PC-9 (cell line): ENCODE measurements around the gene IL4I1. TPM values are rescaled to one million over a fixed set of nuclear protein-coding genes. Genes with fewer than 3 reads are reported as not detected.
A peak's percentile ranks its signal among the peaks of the same experiment; 100 is the strongest.

Source experiments
- BruUV-seq: library from RNA; stranded (reverse); fragments of 400-500 nt; replicated peaks from 2 replicates; lab custom pipeline; 2021; lab: Mats Ljungman, UMichigan
- CTCF ChIA-PET: fragments of 300-600 bp; sonication (Branson Sonifier 250); formaldehyde crosslinking; loops from one replicate; lab custom pipeline; 2022; ENCODE audit warnings: antibody characterized with exemption; lab: Charles Lee
- POLR2A ChIA-PET: fragments of 300-600 bp; sonication (Branson Sonifier 250); formaldehyde crosslinking; loops from one replicate; lab custom pipeline; 2022; ENCODE audit warnings: antibody characterized with exemption; ENCODE audit not compliant: unreplicated experiment; lab: Charles Lee
- DNase-seq, 2 experiments: peaks; one replicate each; pipeline versions ENCODE4 v3.0.0 to v3.0.0-alpha.2; 2015 to 2022; ENCODE audit warnings: mixed read lengths in 1 of 2
- H2AFZ ChIP-seq: fragments of 200-600 bp; sonication (generic); 2 replicates; pipeline ENCODE4 v1.8.1; 2017; ENCODE audit warnings: antibody characterized with exemption
- H3F3A ChIP-seq: fragments of 200-600 bp; sonication (generic); 2 replicates; pipeline ENCODE4 v1.8.1; 2017; ENCODE audit warnings: antibody characterized with exemption, mild to moderate bottlenecking, low read depth; ENCODE audit not compliant: insufficient read depth
- H3K27ac ChIP-seq: fragments of 200-600 bp; sonication (generic); 2 replicates; pipeline ENCODE4 v1.6.1; 2016; ENCODE audit warnings: mixed run types
- H3K27me3 ChIP-seq: fragments of 200-600 bp; sonication (generic); 2 replicates; pipeline ENCODE4 v1.6.1; 2016; ENCODE audit warnings: low read depth, mixed run types; ENCODE audit not compliant: insufficient read depth
- H3K36me3 ChIP-seq: fragments of 200-600 bp; sonication (generic); 2 replicates; pipeline ENCODE4 v1.6.1; 2016; ENCODE audit warnings: low read depth, mixed run types
- H3K4me1 ChIP-seq: fragments of 200-600 bp; sonication (generic); replicated peaks from 2 replicates; pipeline ENCODE4 v1.6.1; 2016; ENCODE audit warnings: mixed run types; ENCODE audit not compliant: insufficient read depth
- H3K4me2 ChIP-seq: fragments of 200-600 bp; sonication (generic); 2 replicates; pipeline ENCODE4 v1.6.1; 2017; ENCODE audit warnings: mixed run types
- H3K4me3 ChIP-seq: fragments of 200-600 bp; sonication (generic); 2 replicates; pipeline ENCODE4 v1.6.1; 2016; ENCODE audit warnings: mixed run types
- H3K79me2 ChIP-seq: fragments of 200-600 bp; sonication (generic); 2 replicates; pipeline ENCODE4 v1.6.1; 2017; ENCODE audit warnings: low read depth, mixed run types
- H3K9me2 ChIP-seq: fragments of 200-600 bp; sonication (generic); 2 replicates; pipeline ENCODE4 v1.8.1; 2017; ENCODE audit warnings: mild to moderate bottlenecking; ENCODE audit not compliant: insufficient read depth
- H3K9me3 ChIP-seq: fragments of 200-600 bp; sonication (generic); 2 replicates; pipeline ENCODE4 v1.8.1; 2016; ENCODE audit warnings: low read depth; ENCODE audit not compliant: insufficient read depth
- H4K20me1 ChIP-seq: fragments of 200-600 bp; sonication (generic); 2 replicates; pipeline ENCODE4 v1.8.1; 2017; ENCODE audit not compliant: insufficient read depth
- EZH2 ChIP-seq: fragments of 200-600 bp; sonication (generic); IDR thresholded peaks from 2 replicates; pipeline ENCODE4 v1.8.0; 2017; ENCODE audit warnings: antibody characterized with exemption, low read depth
- intact Hi-C: fragments of 100-400 bp; cut with micrococcal nuclease; formaldehyde crosslinking; loops from one replicate; pipeline ENCODE4 v1.10.0; 2022; ENCODE audit not compliant: unreplicated experiment
- total RNA-seq: library from RNA; stranded (reverse); gene quantifications from 2 replicates; pipeline ENCODE4 v1.2.3, GENCODE V29; 2021
- TF ChIP-seq, protein P1 (sequence below): fragments of 200-600 bp; sonication (generic); conservative IDR thresholded peaks from 2 replicates; pipeline ENCODE4 v1.6.1; 2017; ENCODE audit warnings: mixed run types, antibody characterized with exemption, mild to moderate bottlenecking, moderate library complexity

The IL4I1 gene
- total RNA-seq, 1 experiment from 2014 or later: not detected

DNA sequence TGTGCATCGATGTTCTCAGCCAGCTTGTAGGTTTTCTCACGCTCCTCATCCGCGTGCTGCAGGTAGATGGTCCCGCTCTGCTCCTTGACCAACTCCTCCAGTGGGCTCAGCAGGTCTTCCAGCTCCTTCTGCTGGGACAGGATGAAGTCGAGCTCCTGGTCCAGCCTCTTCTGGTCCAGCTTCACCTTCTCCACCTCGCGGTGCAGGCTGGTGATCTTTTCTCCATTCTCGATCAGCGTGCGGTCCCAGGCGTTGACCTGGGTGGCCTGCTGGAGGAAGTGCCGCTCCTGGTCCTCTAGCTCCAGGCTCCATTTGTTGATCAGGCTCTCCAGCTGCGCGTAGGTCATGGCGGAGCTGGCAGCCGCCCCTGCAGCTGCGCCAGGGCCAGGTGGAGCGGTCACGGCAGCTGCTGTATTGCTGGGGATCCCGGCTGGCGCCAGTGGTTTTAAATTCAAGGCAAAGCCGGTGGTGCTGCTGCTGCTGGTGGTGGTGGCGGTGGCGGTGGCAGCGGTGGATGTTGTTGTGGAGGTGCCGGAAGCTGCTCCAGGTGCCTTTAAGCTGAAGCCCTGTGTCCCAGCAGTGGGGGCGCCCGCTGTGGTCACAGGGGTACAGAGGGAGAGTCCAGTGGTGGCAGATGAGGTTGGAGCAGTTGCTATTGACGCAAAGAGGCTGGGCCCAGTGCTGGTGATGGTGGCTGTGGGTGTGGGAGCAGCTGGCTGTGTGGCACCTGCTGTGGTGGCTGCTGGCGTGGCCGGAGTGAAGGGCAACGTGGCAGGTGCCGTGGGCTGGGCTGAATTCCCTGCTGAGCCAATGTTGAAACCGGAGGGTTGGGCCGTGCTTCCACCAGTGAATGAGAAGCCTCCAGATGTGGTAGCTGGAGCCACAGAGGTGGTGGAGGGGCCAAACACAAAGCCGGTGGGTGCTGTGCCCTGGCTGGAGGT lies 12.1 kb upstream of the IL4I1 start:
- intact Hi-C loops: no loop called here
- H3K4me1 ChIP-seq: no peaks in the 10 kb centered on the region
- peaks cover 30% of the 10 kb centered on the region for H4K20me1 ChIP-seq
- no peak overlapping the region for H3K4me3 ChIP-seq
- no peak for DNase-seq
- BruUV-seq: no TSS peak
- no peak for TF ChIP-seq EZH2
- TF ChIP-seq, protein P1, sequence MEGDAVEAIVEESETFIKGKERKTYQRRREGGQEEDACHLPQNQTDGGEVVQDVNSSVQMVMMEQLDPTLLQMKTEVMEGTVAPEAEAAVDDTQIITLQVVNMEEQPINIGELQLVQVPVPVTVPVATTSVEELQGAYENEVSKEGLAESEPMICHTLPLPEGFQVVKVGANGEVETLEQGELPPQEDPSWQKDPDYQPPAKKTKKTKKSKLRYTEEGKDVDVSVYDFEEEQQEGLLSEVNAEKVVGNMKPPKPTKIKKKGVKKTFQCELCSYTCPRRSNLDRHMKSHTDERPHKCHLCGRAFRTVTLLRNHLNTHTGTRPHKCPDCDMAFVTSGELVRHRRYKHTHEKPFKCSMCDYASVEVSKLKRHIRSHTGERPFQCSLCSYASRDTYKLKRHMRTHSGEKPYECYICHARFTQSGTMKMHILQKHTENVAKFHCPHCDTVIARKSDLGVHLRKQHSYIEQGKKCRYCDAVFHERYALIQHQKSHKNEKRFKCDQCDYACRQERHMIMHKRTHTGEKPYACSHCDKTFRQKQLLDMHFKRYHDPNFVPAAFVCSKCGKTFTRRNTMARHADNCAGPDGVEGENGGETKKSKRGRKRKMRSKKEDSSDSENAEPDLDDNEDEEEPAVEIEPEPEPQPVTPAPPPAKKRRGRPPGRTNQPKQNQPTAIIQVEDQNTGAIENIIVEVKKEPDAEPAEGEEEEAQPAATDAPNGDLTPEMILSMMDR: no peak
- H3K4me2 ChIP-seq: no peak overlapping the region
- H3K27ac ChIP-seq: no peak overlapping the region
- no peaks in the 10 kb centered on the region for H3K27me3 ChIP-seq
- H3K9me3 ChIP-seq: no peaks in the 10 kb centered on the region
- H3K36me3 ChIP-seq: peaks cover 26% of the 10 kb centered on the region
- no peaks in the 10 kb centered on the region for H3K9me2 ChIP-seq
- H3F3A ChIP-seq: peaks cover 16% of the 10 kb centered on the region; the same call in 1 of the 2 replicates
- CTCF ChIA-PET: no interaction called here
- H3K79me2 ChIP-seq: 0 out of 2 replicates have a peak, but pooled peaks cover 5% of the 10 kb centered on the region
- no peak overlapping the region for H2AFZ ChIP-seq
- POLR2A ChIA-PET: no interaction called here

DNA sequence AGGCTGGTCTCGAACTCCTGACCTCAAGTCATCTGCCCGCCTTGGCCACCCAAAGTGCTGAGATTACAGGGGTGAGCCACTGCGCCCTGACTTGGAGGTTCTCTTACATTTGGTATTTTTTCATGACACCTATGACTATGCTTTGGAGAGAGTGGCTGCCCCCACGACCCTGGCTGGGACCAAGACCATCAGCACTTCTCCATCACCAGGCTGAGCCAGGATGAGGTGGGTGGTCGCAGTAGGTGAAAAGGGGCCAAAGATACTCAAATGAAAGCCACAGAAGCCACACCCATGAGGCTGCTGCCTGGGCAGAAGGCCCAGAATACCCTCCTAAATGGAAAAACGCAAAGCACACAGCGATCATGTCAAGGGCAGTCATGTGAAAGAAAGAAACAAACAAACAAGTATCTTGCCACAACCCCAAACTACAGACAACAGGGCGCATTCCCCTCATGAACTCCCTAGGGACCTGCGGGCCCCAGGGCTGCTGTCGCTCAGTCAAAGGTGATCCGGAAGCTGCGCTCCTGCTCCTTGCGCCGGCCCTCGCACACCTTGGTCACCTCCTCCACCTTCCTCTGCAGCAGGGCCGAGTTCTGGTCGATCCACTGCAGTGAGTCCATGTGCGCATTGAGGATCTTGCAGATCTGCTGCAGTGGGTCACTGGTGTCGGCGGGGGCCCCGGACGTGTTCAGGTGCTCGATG lies 11.2 kb upstream of the IL4I1 start:
- Histone ChIP-seq H3K9me3 (no peaks in the 10 kb centered on the region), H3K36me3 (peaks cover 18% of the 10 kb centered on the region), H3K4me2 (no peak overlapping the region), H3K4me1 (no peaks in the 10 kb centered on the region), H3K4me3 (no peak overlapping the region), H3K27me3 (no peaks in the 10 kb centered on the region), H3K27ac (no peak overlapping the region), H4K20me1 (peaks cover 21% of the 10 kb centered on the region), H3F3A (peaks cover 16% of the 10 kb centered on the region; the same call in 1 of the 2 replicates), H3K9me2 (no peaks in the 10 kb centered on the region), H3K79me2 (0 out of 2 replicates have a peak, but pooled peaks cover 5% of the 10 kb centered on the region), H2AFZ (no peak overlapping the region)
- ChIA-PET POLR2A (no interaction called here), CTCF (no interaction called here)
- BruUV-seq: no TSS peak
- TF ChIP-seq, protein P1: no peak
- TF ChIP-seq EZH2: no peak
- intact Hi-C loops: no loop called here
- no peak for DNase-seq

DNA sequence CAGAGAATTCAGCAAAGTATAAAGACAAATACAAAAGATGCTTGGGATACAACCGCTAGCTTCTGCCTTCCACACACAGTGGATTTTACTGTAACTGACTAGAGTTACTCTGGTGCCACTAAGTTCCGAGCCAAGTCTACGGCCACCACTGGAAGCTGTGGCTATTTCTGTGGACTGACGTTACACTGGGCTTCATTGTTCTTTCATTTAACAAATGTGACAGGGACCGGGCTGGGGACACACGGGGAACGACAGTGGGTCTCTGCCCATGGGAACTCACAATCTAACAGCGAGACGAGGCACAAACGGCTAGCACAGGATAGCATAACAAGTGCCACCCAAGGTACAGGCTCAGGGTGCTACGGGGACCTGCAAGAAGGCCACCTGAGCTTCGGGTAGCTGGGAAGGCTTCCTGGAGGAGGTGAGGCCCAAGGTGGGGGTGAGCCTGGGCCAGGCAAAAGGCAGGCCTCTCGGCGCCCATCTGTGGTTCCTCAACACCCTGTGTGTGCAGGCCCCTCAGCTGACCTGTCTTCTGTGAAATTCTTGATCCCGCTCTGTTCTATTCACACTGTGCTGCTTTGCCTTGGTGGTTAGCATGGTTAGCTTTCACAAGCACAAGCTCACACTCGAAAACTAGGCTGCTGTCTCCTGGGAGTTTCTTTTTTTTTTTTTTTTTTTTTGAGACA lies 10.3 kb upstream of the IL4I1 start:
- H3K27me3 ChIP-seq: no peaks in the 10 kb centered on the region
- H3K4me2 ChIP-seq: no peak overlapping the region
- intact Hi-C loops: no loop called here
- H3K36me3 ChIP-seq: peaks cover 12% of the 10 kb centered on the region
- H3K9me3 ChIP-seq: no peaks in the 10 kb centered on the region
- H3K4me1 ChIP-seq: no peaks in the 10 kb centered on the region
- H4K20me1 ChIP-seq: peaks cover 19% of the 10 kb centered on the region
- ChIA-PET POLR2A (interaction anchor here (0.5 kb wide), 1 partner anchor 23 kb away, joined by 3 read pairs; no protein-coding TSS in a partner anchor), CTCF (no interaction called here)
- no peak overlapping the region for H3K4me3 ChIP-seq
- H3K9me2 ChIP-seq: no peaks in the 10 kb centered on the region
- H3F3A ChIP-seq: peaks cover 16% of the 10 kb centered on the region; the same call in 1 of the 2 replicates
- no peak overlapping the region for H2AFZ ChIP-seq
- BruUV-seq: TSS peak; percentile 51
- no peak overlapping the region for H3K27ac ChIP-seq
- 0 out of 2 replicates have a peak, but pooled peaks cover 5% of the 10 kb centered on the region for H3K79me2 ChIP-seq
- TF ChIP-seq, protein P1: no peak
- no peak for TF ChIP-seq EZH2
- no peak for DNase-seq
